ENCODE data around the gene ABCC5. TPM values are rescaled to one million over a fixed set of nuclear protein-coding genes. Genes with fewer than 3 reads are reported as not detected.

ABCC5 gene
- total RNA-seq, 1 experiment from 2014 or later, result 151 TPM

DNA sequence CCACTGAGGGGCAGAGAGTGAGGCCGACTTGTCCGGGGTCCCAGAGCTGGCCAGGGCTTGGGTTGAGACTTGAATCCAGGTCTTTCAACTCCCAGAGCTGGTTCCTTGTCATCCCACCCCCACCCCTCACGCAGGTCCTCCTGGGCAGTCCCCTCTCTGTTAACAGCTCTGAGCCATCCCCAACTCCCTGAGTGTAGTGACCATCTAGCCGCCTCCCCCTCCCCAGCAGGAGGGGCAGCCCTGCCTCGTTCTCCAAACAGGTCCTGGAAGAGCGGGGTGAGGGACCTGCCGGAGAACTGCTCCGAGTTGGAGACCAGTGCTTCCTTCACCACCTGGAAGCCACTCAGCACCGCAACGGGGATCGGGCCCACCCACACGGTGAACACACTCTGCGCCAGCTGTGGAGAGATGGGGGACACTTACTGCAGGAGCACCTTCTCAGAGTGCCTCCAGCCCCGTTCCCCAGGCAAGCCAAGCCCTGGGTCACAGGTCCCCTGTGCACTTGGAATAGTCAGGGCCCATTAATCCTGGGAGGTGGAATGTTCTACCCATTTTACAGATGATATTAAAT lies 108.6 kb downstream of the ABCC5 start:
- peaks cover 25% of the 10 kb centered on the region; the same call in 1 of the 2 replicates for H3F3A ChIP-seq (ENCODE audit: insufficient read depth, low read depth)
- DNase-seq, result no peak
- H3K79me2 ChIP-seq (ENCODE audit: low read depth), result no peaks in the 10 kb centered on the region
- BruUV-seq (replicated peaks), result no TSS peak
- H3K36me3 ChIP-seq (ENCODE audit: low read depth), result no peaks in the 10 kb centered on the region
- H3K27me3 ChIP-seq (ENCODE audit: insufficient read depth, low read depth), result no peaks in the 10 kb centered on the region
- H3K4me3 ChIP-seq, result no peak overlapping the region
- no peak overlapping the region for H3K27ac ChIP-seq
- H3K4me1 ChIP-seq (replicated peaks; ENCODE audit: insufficient read depth), result peaks cover 27% of the 10 kb centered on the region
- no peaks in the 10 kb centered on the region for H4K20me1 ChIP-seq (ENCODE audit: insufficient read depth)
- no peak for TF ChIP-seq EZH2 (IDR thresholded peaks at IDR 0.05; ENCODE audit: low read depth)
- TF ChIP-seq, protein P1, sequence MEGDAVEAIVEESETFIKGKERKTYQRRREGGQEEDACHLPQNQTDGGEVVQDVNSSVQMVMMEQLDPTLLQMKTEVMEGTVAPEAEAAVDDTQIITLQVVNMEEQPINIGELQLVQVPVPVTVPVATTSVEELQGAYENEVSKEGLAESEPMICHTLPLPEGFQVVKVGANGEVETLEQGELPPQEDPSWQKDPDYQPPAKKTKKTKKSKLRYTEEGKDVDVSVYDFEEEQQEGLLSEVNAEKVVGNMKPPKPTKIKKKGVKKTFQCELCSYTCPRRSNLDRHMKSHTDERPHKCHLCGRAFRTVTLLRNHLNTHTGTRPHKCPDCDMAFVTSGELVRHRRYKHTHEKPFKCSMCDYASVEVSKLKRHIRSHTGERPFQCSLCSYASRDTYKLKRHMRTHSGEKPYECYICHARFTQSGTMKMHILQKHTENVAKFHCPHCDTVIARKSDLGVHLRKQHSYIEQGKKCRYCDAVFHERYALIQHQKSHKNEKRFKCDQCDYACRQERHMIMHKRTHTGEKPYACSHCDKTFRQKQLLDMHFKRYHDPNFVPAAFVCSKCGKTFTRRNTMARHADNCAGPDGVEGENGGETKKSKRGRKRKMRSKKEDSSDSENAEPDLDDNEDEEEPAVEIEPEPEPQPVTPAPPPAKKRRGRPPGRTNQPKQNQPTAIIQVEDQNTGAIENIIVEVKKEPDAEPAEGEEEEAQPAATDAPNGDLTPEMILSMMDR (conservative IDR thresholded peaks at IDR 0.05), result no peak
- no peaks in the 10 kb centered on the region for H3K9me2 ChIP-seq (ENCODE audit: insufficient read depth)
- intact Hi-C loops (cut with micrococcal nuclease; ENCODE audit: unreplicated experiment), result no loop called here
- no peaks in the 10 kb centered on the region for H3K9me3 ChIP-seq (ENCODE audit: insufficient read depth, low read depth)
- POLR2A ChIA-PET (ENCODE audit: unreplicated experiment), result no interaction called here
- H2AFZ ChIP-seq, result no peak overlapping the region
- CTCF ChIA-PET, result interaction anchor here (0.6 kb wide), 1 partner anchor 88 kb away, joined by 11 read pairs; no protein-coding TSS in a partner anchor
- no peak overlapping the region for H3K4me2 ChIP-seq

DNA sequence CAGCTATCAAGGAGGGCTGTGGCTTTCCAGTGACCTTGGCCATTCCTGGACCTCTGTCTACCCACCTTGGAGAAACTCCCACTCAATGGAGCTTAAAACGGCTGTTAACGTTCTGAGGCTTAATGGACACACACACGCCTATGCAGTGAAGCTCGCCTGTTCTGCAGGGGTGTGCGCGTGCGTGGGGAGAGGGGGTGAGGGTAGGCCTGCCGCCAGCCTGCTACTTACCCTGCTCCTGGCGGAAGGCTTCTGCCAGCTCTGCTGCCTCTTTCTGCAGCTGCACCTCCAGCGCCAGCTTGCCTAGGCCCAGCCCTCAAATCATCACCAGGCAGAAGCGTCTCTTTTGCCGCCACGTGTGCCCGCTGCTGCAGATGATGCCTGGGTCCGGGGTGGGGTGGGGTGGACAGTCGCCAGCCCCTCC lies 109.8 kb downstream of the ABCC5 start:
- TF ChIP-seq EZH2 (IDR thresholded peaks at IDR 0.05; ENCODE audit: low read depth), result no peak
- TF ChIP-seq, protein P1 (conservative IDR thresholded peaks at IDR 0.05), result no peak
- Histone ChIP-seq H3K4me3 (no peak overlapping the region), H3K4me1 (replicated peaks; ENCODE audit: insufficient read depth) (peaks cover 15% of the 10 kb centered on the region), H3K27ac (no peak overlapping the region), H2AFZ (no peak overlapping the region), H3K9me3 (ENCODE audit: insufficient read depth, low read depth) (no peaks in the 10 kb centered on the region), H3K4me2 (no peak overlapping the region), H3K9me2 (ENCODE audit: insufficient read depth) (no peaks in the 10 kb centered on the region), H4K20me1 (ENCODE audit: insufficient read depth) (no peaks in the 10 kb centered on the region), H3K27me3 (ENCODE audit: insufficient read depth, low read depth) (no peaks in the 10 kb centered on the region), H3F3A (ENCODE audit: insufficient read depth, low read depth) (peaks cover 13% of the 10 kb centered on the region; the same call in 1 of the 2 replicates), H3K79me2 (ENCODE audit: low read depth) (no peaks in the 10 kb centered on the region), H3K36me3 (ENCODE audit: low read depth) (no peaks in the 10 kb centered on the region)
- DNase-seq, result no peak
- ChIA-PET CTCF (interaction anchor here (0.7 kb wide), 1 partner anchor 99 kb away, joined by 11 read pairs; no protein-coding TSS in a partner anchor), POLR2A (ENCODE audit: unreplicated experiment) (interaction anchor here (0.6 kb wide), 1 partner anchor 281 kb away, joined by 3 read pairs; no protein-coding TSS in a partner anchor)
- no TSS peak for BruUV-seq (replicated peaks)
- intact Hi-C loops (cut with micrococcal nuclease; ENCODE audit: unreplicated experiment), result no loop called here

DNA sequence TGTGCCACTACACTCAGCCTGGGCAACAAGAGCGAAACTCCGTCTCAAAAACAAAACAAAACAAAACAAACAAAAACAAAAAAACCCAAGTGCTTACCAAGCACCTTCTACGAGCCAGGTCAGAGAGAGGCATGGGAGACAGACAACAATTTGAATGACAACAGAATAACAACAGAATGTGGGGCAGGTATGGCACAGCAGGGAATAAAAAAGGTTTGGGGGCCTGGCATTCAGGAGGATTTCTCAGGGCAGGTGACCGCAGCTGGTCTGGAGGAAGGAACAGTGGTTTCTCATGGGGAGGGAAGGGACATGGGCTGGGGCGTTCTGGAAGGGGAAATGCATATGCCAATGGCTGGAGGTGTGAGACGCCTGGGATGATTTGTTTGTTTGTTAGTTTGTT lies 110.5 kb downstream of the ABCC5 start:
- Histone ChIP-seq H4K20me1 (ENCODE audit: insufficient read depth) (no peaks in the 10 kb centered on the region), H3F3A (ENCODE audit: insufficient read depth, low read depth) (peaks cover 6% of the 10 kb centered on the region; the same call in 1 of the 2 replicates), H3K79me2 (ENCODE audit: low read depth) (no peaks in the 10 kb centered on the region), H2AFZ (no peak overlapping the region), H3K27ac (no peak overlapping the region), H3K4me2 (no peak overlapping the region), H3K4me3 (no peak overlapping the region), H3K36me3 (ENCODE audit: low read depth) (no peaks in the 10 kb centered on the region), H3K9me3 (ENCODE audit: insufficient read depth, low read depth) (no peaks in the 10 kb centered on the region), H3K27me3 (ENCODE audit: insufficient read depth, low read depth) (no peaks in the 10 kb centered on the region), H3K4me1 (replicated peaks; ENCODE audit: insufficient read depth) (peaks cover 7% of the 10 kb centered on the region), H3K9me2 (ENCODE audit: insufficient read depth) (no peaks in the 10 kb centered on the region)
- no TSS peak for BruUV-seq (replicated peaks)
- CTCF ChIA-PET, result no interaction called here
- no peak for DNase-seq
- POLR2A ChIA-PET (ENCODE audit: unreplicated experiment), result interaction anchor here (0.6 kb wide), 1 partner anchor 281 kb away, joined by 3 read pairs; no protein-coding TSS in a partner anchor
- no peak for TF ChIP-seq EZH2 (IDR thresholded peaks at IDR 0.05; ENCODE audit: low read depth)
- TF ChIP-seq, protein P1 (conservative IDR thresholded peaks at IDR 0.05), result no peak
- intact Hi-C loops (cut with micrococcal nuclease; ENCODE audit: unreplicated experiment), result no loop called here

Measured in PC-9 (cell line).